Measurements from ENCODE around the gene SHROOM2. TPM values are rescaled to one million over a fixed set of nuclear protein-coding genes. Genes with fewer than 3 reads are reported as not detected.

SHROOM2 gene
- total RNA-seq, 1 experiment from 2014 or later, result 5.3 TPM

DNA sequence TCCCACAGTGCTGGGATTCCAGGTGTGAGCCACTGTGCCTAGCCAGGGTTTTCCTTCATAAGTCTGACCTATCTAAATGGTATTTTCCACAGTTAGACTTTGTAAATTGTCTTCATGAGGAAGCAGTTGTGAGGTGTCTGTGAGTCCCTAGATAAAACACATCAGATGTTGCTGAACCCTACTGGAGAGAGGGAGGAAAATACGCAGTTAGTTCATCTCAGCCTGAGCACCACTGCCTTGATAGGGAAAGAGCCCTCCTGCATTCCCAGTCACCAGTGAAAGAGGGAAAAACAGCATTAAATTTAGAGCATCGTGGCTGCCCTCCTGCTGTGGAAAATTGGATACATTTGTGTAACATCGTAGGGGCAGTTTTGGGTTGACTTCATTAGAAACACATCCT is 149.2 kb downstream of the SHROOM2 start:
- intact Hi-C loops (cut with micrococcal nuclease), result no loop called here
- TF ChIP-seq EZH2 (IDR thresholded peaks at IDR 0.05) (no peak), EZH2phosphoT487 (IDR thresholded peaks at IDR 0.05; ENCODE audit: borderline replicate concordance) (no peak), POLR2A (IDR thresholded peaks at IDR 0.05; ENCODE audit: borderline replicate concordance, extremely low read depth, insufficient read depth, insufficient read length) (no peak), SRF (IDR thresholded peaks at IDR 0.05; ENCODE audit: low read depth) (no peak), POLR2AphosphoS5 (IDR thresholded peaks at IDR 0.05; ENCODE audit: low read depth, low read length) (no peak), EGR1 (IDR thresholded peaks at IDR 0.05; ENCODE audit: low read depth) (no peak), ATF3 (IDR thresholded peaks at IDR 0.05) (no peak)
- Histone ChIP-seq H3K4me1 (ENCODE audit: control insufficient read depth in 1 of 2, insufficient read depth in 2 of 2, low read length in 2 of 2) (no peaks in the 10 kb centered on the region), H3K27me3 (ENCODE audit: insufficient read depth, low read length) (no peaks in the 10 kb centered on the region), H3K27ac (ENCODE audit: low read depth, low read length) (no peak overlapping the region), H3K79me2 (ENCODE audit: insufficient read depth, low read length) (no peaks in the 10 kb centered on the region), H3K4me3 (replicated peaks in 1 of 2; ENCODE audit: low read depth in 1 of 2, low read length in 2 of 2) (no peak overlapping the region), H3K9me3 (ENCODE audit: control insufficient read depth in 1 of 2, insufficient read depth in 1 of 2, low read depth in 1 of 2, low read length in 2 of 2) (no peaks in the 10 kb centered on the region), H3K4me2 (ENCODE audit: low read length) (no peak overlapping the region), H3K9ac (ENCODE audit: low read length) (no peak overlapping the region), H3K36me3 (ENCODE audit: control insufficient read depth in 1 of 2, insufficient read depth in 2 of 2, low read length in 2 of 2) (no peaks in the 10 kb centered on the region), H3K9me2 (ENCODE audit: insufficient read depth) (no peaks in the 10 kb centered on the region), H4K20me1 (ENCODE audit: insufficient read depth) (no peaks in the 10 kb centered on the region), H2AFZ (ENCODE audit: low read depth, low read length, poor library complexity, severe bottlenecking) (no peak overlapping the region)
- ChIA-PET POLR2A (no interaction called here), RAD21 (ENCODE audit: low non-redundant PET in 1 of 2, low total read pairs in 2 of 2, uncharacterized antibody in 2 of 2, unreplicated experiment in 2 of 2) (no interaction called here), CTCF (no interaction called here)
- BruUV-seq (replicated peaks), result no TSS peak
- DNase-seq (ENCODE audit: low read depth, low spot score) (no peak), ATAC-seq (no peak)

DNA sequence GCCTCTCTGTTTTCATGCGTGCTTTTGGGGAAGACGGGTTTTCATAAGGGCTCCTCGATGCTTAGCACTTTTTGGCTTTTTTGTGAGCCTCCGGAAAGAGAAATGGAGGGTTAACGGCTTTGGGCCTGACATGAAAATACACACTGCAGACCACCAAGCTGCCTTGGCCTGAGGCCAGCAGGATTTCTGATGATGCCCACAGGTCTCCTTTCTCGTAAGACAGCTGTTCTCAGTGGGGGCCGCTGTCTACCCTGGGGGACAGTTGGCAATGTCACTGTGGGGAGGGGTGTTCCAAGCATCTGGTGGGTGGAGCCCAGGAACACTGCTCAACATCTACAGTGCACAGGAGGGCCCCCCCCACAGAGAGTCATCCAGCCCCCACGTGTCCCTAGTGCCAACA is 151.5 kb downstream of the SHROOM2 start:
- intact Hi-C loops (cut with micrococcal nuclease), result no loop called here
- DNase-seq (ENCODE audit: low read depth, low spot score) (no peak), ATAC-seq (no peak)
- no peak overlapping the region for H3K4me3 ChIP-seq (replicated peaks in 1 of 2; ENCODE audit: low read depth in 1 of 2, low read length in 2 of 2)
- CTCF ChIA-PET, result no interaction called here
- no peaks in the 10 kb centered on the region for H3K79me2 ChIP-seq (ENCODE audit: insufficient read depth, low read length)
- no peak overlapping the region for H2AFZ ChIP-seq (ENCODE audit: low read depth, low read length, poor library complexity, severe bottlenecking)
- no peak overlapping the region for H3K4me2 ChIP-seq (ENCODE audit: low read length)
- BruUV-seq (replicated peaks), result no TSS peak
- H3K27ac ChIP-seq (ENCODE audit: low read depth, low read length), result no peak overlapping the region
- no peaks in the 10 kb centered on the region for H3K9me2 ChIP-seq (ENCODE audit: insufficient read depth)
- no peaks in the 10 kb centered on the region for H4K20me1 ChIP-seq (ENCODE audit: insufficient read depth)
- RAD21 ChIA-PET (ENCODE audit: low non-redundant PET in 1 of 2, low total read pairs in 2 of 2, uncharacterized antibody in 2 of 2, unreplicated experiment in 2 of 2), result no interaction called here
- no peaks in the 10 kb centered on the region for H3K36me3 ChIP-seq (ENCODE audit: control insufficient read depth in 1 of 2, insufficient read depth in 2 of 2, low read length in 2 of 2)
- POLR2A ChIA-PET, result no interaction called here
- no peaks in the 10 kb centered on the region for H3K9me3 ChIP-seq (ENCODE audit: control insufficient read depth in 1 of 2, insufficient read depth in 1 of 2, low read depth in 1 of 2, low read length in 2 of 2)
- H3K27me3 ChIP-seq (ENCODE audit: insufficient read depth, low read length), result no peaks in the 10 kb centered on the region
- H3K4me1 ChIP-seq (ENCODE audit: control insufficient read depth in 1 of 2, insufficient read depth in 2 of 2, low read length in 2 of 2), result no peaks in the 10 kb centered on the region
- H3K9ac ChIP-seq (ENCODE audit: low read length), result no peak overlapping the region
- no peak for TF ChIP-seq ATF3 (IDR thresholded peaks at IDR 0.05)
- TF ChIP-seq POLR2A (IDR thresholded peaks at IDR 0.05; ENCODE audit: borderline replicate concordance, extremely low read depth, insufficient read depth, insufficient read length), result no peak
- TF ChIP-seq FOSL1 (IDR thresholded peaks at IDR 0.05; ENCODE audit: low read depth), result no peak
- TF ChIP-seq, protein P1, sequence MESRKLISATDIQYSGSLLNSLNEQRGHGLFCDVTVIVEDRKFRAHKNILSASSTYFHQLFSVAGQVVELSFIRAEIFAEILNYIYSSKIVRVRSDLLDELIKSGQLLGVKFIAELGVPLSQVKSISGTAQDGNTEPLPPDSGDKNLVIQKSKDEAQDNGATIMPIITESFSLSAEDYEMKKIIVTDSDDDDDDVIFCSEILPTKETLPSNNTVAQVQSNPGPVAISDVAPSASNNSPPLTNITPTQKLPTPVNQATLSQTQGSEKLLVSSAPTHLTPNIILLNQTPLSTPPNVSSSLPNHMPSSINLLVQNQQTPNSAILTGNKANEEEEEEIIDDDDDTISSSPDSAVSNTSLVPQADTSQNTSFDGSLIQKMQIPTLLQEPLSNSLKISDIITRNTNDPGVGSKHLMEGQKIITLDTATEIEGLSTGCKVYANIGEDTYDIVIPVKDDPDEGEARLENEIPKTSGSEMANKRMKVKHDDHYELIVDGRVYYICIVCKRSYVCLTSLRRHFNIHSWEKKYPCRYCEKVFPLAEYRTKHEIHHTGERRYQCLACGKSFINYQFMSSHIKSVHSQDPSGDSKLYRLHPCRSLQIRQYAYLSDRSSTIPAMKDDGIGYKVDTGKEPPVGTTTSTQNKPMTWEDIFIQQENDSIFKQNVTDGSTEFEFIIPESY (IDR thresholded peaks at IDR 0.05; ENCODE audit: extremely low read depth, insufficient replicate concordance, low read length), result no peak
- TF ChIP-seq REST (IDR thresholded peaks at IDR 0.05; ENCODE audit: low read depth), result no peak
- TF ChIP-seq YY1 (IDR thresholded peaks at IDR 0.05; ENCODE audit: extremely low read depth, insufficient replicate concordance, low read depth, low read length), result no peak
- TF ChIP-seq ZNF274 (IDR thresholded peaks at IDR 0.05; ENCODE audit: low read depth, low read length), result no peak
- TF ChIP-seq ZFX (IDR thresholded peaks at IDR 0.05), result no peak

Data from HCT116 (cell line).